GM19238 (cell line): ENCODE data around the gene SMPD3.
A peak's percentile ranks its signal among the peaks of the same experiment; 100 is the strongest.

Experiments
- DNase-seq: peaks from one replicate; pipeline ENCODE4 v3.0.0; 2011; ENCODE audit warnings: low spot score; ENCODE audit not compliant: insufficient read length

The SMPD3 gene

GRCh38 chr16:68335175-68335574, 113.1 kb downstream of the SMPD3 start:
- DNase-seq: no peak

GRCh38 chr16:68332411-68333121, 115.7 kb downstream of the SMPD3 start:
- no peak for DNase-seq

GRCh38 chr16:68331879-68332410, 116.4 kb downstream of the SMPD3 start:
- no peak for DNase-seq

GRCh38 chr16:68328860-68329390, 119.4 kb downstream of the SMPD3 start:
- no peak for DNase-seq

GRCh38 chr16:68328151-68328859, 120.0 kb downstream of the SMPD3 start:
- peak; percentile 80 for DNase-seq

- DNase-seq: no peak
Observed at GRCh38 chr16:68324780-68325357, 123.4 kb downstream of the SMPD3 start.

- no peak for DNase-seq
Observed at GRCh38 chr16:68324336-68324735, 124.0 kb downstream of the SMPD3 start.

- no peak for DNase-seq
Observed at GRCh38 chr16:68319185-68319908, 129.0 kb downstream of the SMPD3 start.

- DNase-seq: no peak
Observed at GRCh38 chr16:68313116-68313515, 135.2 kb downstream of the SMPD3 start.

GRCh38 chr16:68310774-68311511, 137.4 kb downstream of the SMPD3 start, which contains the start of the genes PRMT7 and SLC7A6OS:
Gene PRMT7, plus strand, starts transcription at chr16:68311019. Its CDS starts 4,961 bp downstream, at chr16:68315980.
Gene SLC7A6OS, minus strand, starts transcription at chr16:68310946. Its CDS starts 20 bp downstream, at chr16:68310926.
- peak; percentile 96 for DNase-seq

- no peak for DNase-seq
Observed at GRCh38 chr16:68310437-68310773, 137.9 kb downstream of the SMPD3 start.

- no peak for DNase-seq
Observed at GRCh38 chr16:68309799-68310198, 138.5 kb downstream of the SMPD3 start.
